CD4-positive, CD25-positive, alpha-beta regulatory T cell (primary cell): ENCODE measurements around the gene GLI3. TPM values are rescaled to one million over a fixed set of nuclear protein-coding genes. Genes with fewer than 3 reads are reported as not detected.

Source experiments
- ATAC-seq, 2 donors: fragments of 150-1000 bp; cut with Tn5 transposase; one replicate each; pipeline ENCODE4 v1.10.0; 2021; ENCODE audit warnings: low read depth in 2 of 2, moderate number of reproducible peaks in 2 of 2, moderate library complexity in 1 of 2
- DNase-seq, 3 donors: peaks; one replicate each; pipeline versions ENCODE4 v3.0.0 to v3.0.0-alpha.2; 2012 to 2022; ENCODE audit warnings: mixed read lengths in 1 of 3
- H3K27ac ChIP-seq: one replicate; pipeline ENCODE4 v1.7.0; 2013; ENCODE audit warnings: mild to moderate bottlenecking, low read length; ENCODE audit not compliant: insufficient read depth, poor library complexity, severe bottlenecking
- H3K27me3 ChIP-seq: one replicate; pipeline ENCODE4 v1.7.0; 2013; ENCODE audit warnings: low read length; ENCODE audit not compliant: control insufficient read depth, insufficient read depth
- H3K36me3 ChIP-seq: one replicate; pipeline ENCODE4 v1.7.0; 2013; ENCODE audit warnings: mild to moderate bottlenecking, low read length, moderate library complexity; ENCODE audit not compliant: control insufficient read depth, insufficient read depth
- H3K4me1 ChIP-seq: 2 replicates; pipeline ENCODE4 v1.7.0; 2013; ENCODE audit warnings: mild to moderate bottlenecking, low read length; ENCODE audit not compliant: insufficient read depth, control insufficient read depth, poor library complexity, severe bottlenecking
- H3K4me3 ChIP-seq: one replicate; pipeline ENCODE4 v1.7.0; 2013; ENCODE audit warnings: low read depth, mild to moderate bottlenecking, low read length, moderate library complexity
- H3K9me3 ChIP-seq, 2 experiments: 1 replicate in 1 of 2; 2 replicates in 1 of 2; pipeline ENCODE4 v1.7.0; 2013; ENCODE audit warnings: low read length in 2 of 2, mild to moderate bottlenecking in 1 of 2, moderate library complexity in 1 of 2; ENCODE audit not compliant: control insufficient read depth in 2 of 2
- H3K27ac Mint-ChIP-seq, 3 donors: one replicate each; pipeline ENCODE4 v1.8.0; 2020 to 2022; ENCODE audit warnings: mild to moderate bottlenecking in 3 of 3, mixed read lengths in 3 of 3, moderate library complexity in 2 of 3
- H3K27me3 Mint-ChIP-seq: one replicate; pipeline ENCODE4 v1.8.0; 2022; ENCODE audit warnings: mild to moderate bottlenecking, mixed read lengths
- H3K36me3 Mint-ChIP-seq: one replicate; pipeline ENCODE4 v1.8.0; 2020; ENCODE audit warnings: mixed read lengths
- H3K4me1 Mint-ChIP-seq, 4 donors: one replicate each; pipeline ENCODE4 v1.8.0; 2020 to 2022; ENCODE audit warnings: mixed read lengths in 4 of 4, mild to moderate bottlenecking in 1 of 4
- H3K4me3 Mint-ChIP-seq, 4 donors: one replicate each; pipeline ENCODE4 v1.8.0; 2020 to 2022; ENCODE audit warnings: mild to moderate bottlenecking in 4 of 4, mixed read lengths in 4 of 4, moderate library complexity in 3 of 4
- H3K9me3 Mint-ChIP-seq, 7 donors: one replicate each; pipeline ENCODE4 v1.8.0; 2020 to 2022; ENCODE audit warnings: mixed read lengths in 7 of 7, mild to moderate bottlenecking in 3 of 7, moderate library complexity in 2 of 7
- polyA plus RNA-seq, 4 donors: library from polyadenylated mRNA; unstranded; fragments of 300-500 nt; fragmentation: Illumina TruSeq; gene quantifications; one replicate each; pipeline ENCODE4 v1.2.3, GENCODE V29; 2021
- total RNA-seq: library from RNA; stranded (reverse); gene quantifications from one replicate; pipeline ENCODE4 v1.2.3, GENCODE V29; 2022

Gene GLI3
- total and polyA plus RNA-seq, 5 donors from 2014 or later: not detected

DNA sequence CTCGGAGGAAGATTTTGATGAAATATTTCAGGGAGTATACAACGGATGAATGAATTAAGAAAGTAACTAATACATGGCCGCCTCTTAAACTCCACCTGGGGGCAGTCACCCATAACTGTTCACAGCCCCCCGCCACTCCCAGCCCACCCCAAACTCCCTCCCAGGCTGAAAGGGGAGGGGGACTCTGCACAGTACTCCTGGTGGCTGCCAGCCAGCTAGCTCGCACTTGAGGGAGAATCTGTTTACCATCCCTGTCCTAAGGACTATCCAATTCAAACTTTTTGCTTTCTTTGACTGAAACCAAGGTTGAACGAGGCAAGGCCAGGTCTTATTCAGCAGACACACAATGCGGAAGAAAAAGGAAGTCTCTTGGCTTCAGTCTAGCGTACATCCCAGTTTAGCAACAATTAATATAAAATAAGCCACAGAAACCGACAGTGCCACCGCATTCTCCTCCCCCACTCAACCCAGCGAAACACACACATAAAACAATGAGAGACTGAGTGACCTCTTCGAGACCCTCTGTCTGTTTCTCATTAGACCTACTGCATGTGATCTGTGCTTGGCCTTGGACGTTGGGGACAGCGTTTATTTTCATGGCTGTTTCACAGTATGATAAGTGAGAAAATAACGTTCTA is 219.5 kb downstream of the GLI3 start:
- ATAC-seq: no peak
- Mint-ChIP-seq H3K27me3 (peaks cover 4% of the 10 kb centered on the region), H3K4me3 (no peak overlapping the region), H3K36me3 (no peaks in the 10 kb centered on the region), H3K9me3 (peaks cover 0 to 16% (median 6%) of the 10 kb centered on the region in 7 donors), H3K27ac (no peak overlapping the region), H3K4me1 (no peaks in the 10 kb centered on the region)
- Histone ChIP-seq H3K27me3 (no peaks in the 10 kb centered on the region), H3K27ac (no peak overlapping the region), H3K4me3 (no peak overlapping the region), H3K9me3 (peaks cover 0 to 7% of the 10 kb centered on the region in 2 experiments), H3K36me3 (no peaks in the 10 kb centered on the region), H3K4me1 (no peaks in the 10 kb centered on the region)
- no peak for DNase-seq

GRCh38 chr7:42016517-42016916 is 220.5 kb downstream of the GLI3 start:
- H3K4me1 Mint-ChIP-seq: no peaks in the 10 kb centered on the region
- ATAC-seq: no peak
- no peak overlapping the region for H3K4me3 Mint-ChIP-seq
- H3K9me3 ChIP-seq: peaks cover 0 to 7% of the 10 kb centered on the region in 2 experiments
- H3K4me1 ChIP-seq: no peaks in the 10 kb centered on the region
- no peaks in the 10 kb centered on the region for H3K36me3 Mint-ChIP-seq
- no peak overlapping the region for H3K27ac ChIP-seq
- no peaks in the 10 kb centered on the region for H3K27me3 ChIP-seq
- H3K36me3 ChIP-seq: no peaks in the 10 kb centered on the region
- no peak overlapping the region for H3K27ac Mint-ChIP-seq
- no peak overlapping the region for H3K4me3 ChIP-seq
- peaks cover 2% of the 10 kb centered on the region for H3K27me3 Mint-ChIP-seq
- DNase-seq: no peak
- peaks cover 0 to 16% (median 6%) of the 10 kb centered on the region in 7 donors for H3K9me3 Mint-ChIP-seq

GRCh38 chr7:42014625-42015618 is 222.1 kb downstream of the GLI3 start:
- Histone ChIP-seq H3K27ac (no peak overlapping the region), H3K27me3 (no peaks in the 10 kb centered on the region), H3K9me3 (peaks cover 0 to 7% of the 10 kb centered on the region in 2 experiments), H3K4me3 (no peak overlapping the region), H3K36me3 (no peaks in the 10 kb centered on the region), H3K4me1 (no peaks in the 10 kb centered on the region)
- Mint-ChIP-seq H3K27me3 (no peaks in the 10 kb centered on the region), H3K36me3 (no peaks in the 10 kb centered on the region), H3K4me1 (no peaks in the 10 kb centered on the region), H3K27ac (peak overlapping the region in 1 of 3 donors; percentile 35), H3K9me3 (peaks cover 0 to 18% (median 10%) of the 10 kb centered on the region in 7 donors), H3K4me3 (no peak overlapping the region)
- peak in 1 of 3 donors; percentile 56 for DNase-seq
- ATAC-seq: no peak

GRCh38 chr7:42012786-42013360 is 224.1 kb downstream of the GLI3 start:
- Histone ChIP-seq H3K27me3 (no peaks in the 10 kb centered on the region), H3K4me1 (no peaks in the 10 kb centered on the region), H3K4me3 (no peak overlapping the region), H3K36me3 (no peaks in the 10 kb centered on the region), H3K9me3 (peaks cover 0 to 7% of the 10 kb centered on the region in 2 experiments), H3K27ac (no peak overlapping the region)
- no peak for ATAC-seq
- Mint-ChIP-seq H3K9me3 (peaks cover 0 to 18% (median 12%) of the 10 kb centered on the region in 7 donors), H3K4me1 (no peaks in the 10 kb centered on the region), H3K27ac (no peak overlapping the region), H3K4me3 (no peak overlapping the region), H3K36me3 (no peaks in the 10 kb centered on the region), H3K27me3 (no peaks in the 10 kb centered on the region)
- DNase-seq: no peak

- Histone ChIP-seq H3K4me1 (no peaks in the 10 kb centered on the region), H3K27ac (no peak overlapping the region), H3K9me3 (peaks cover 0 to 7% of the 10 kb centered on the region in 2 experiments), H3K4me3 (no peak overlapping the region), H3K36me3 (no peaks in the 10 kb centered on the region), H3K27me3 (no peaks in the 10 kb centered on the region)
- H3K4me1 Mint-ChIP-seq: no peaks in the 10 kb centered on the region
- no peak overlapping the region for H3K4me3 Mint-ChIP-seq
- no peaks in the 10 kb centered on the region for H3K27me3 Mint-ChIP-seq
- peaks cover 0 to 18% (median 12%) of the 10 kb centered on the region in 7 donors for H3K9me3 Mint-ChIP-seq
- no peaks in the 10 kb centered on the region for H3K36me3 Mint-ChIP-seq
- no peak overlapping the region for H3K27ac Mint-ChIP-seq
- ATAC-seq (no peak), DNase-seq (no peak)
Observed at GRCh38 chr7:42012313-42012712, 224.7 kb downstream of the GLI3 start.

GRCh38 chr7:42011846-42012245 is 225.2 kb downstream of the GLI3 start:
- Histone ChIP-seq H3K4me3 (no peak overlapping the region), H3K27ac (no peak overlapping the region), H3K9me3 (peaks cover 0 to 7% of the 10 kb centered on the region in 2 experiments), H3K4me1 (no peaks in the 10 kb centered on the region), H3K36me3 (no peaks in the 10 kb centered on the region), H3K27me3 (no peaks in the 10 kb centered on the region)
- H3K27ac Mint-ChIP-seq: no peak overlapping the region
- no peaks in the 10 kb centered on the region for H3K36me3 Mint-ChIP-seq
- no peak for ATAC-seq
- no peaks in the 10 kb centered on the region for H3K4me1 Mint-ChIP-seq
- H3K27me3 Mint-ChIP-seq: no peaks in the 10 kb centered on the region
- peaks cover 0 to 18% (median 12%) of the 10 kb centered on the region in 7 donors for H3K9me3 Mint-ChIP-seq
- H3K4me3 Mint-ChIP-seq: no peak overlapping the region
- no peak for DNase-seq

DNA sequence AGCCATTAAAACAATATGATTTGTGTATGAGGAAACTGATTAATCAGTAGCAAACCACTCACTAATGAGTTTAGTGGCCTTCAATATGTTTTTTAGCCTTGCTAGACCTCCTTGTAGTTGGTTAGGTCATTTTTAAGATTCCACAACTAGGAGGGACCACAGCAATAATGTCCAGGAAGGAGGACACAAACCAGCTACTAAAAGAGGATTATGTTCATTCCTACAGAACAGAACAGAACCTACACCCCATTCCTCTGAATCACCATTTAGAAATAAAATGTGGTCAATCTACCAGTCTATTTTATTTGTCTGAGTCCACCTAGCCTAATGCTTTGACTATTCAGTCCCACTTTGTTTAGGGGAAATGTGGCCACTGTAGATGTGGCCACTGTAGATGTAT is 226.3 kb downstream of the GLI3 start:
- no peaks in the 10 kb centered on the region for H3K4me1 ChIP-seq
- no peaks in the 10 kb centered on the region for H3K36me3 Mint-ChIP-seq
- DNase-seq (no peak), ATAC-seq (no peak)
- H3K4me3 ChIP-seq: no peak overlapping the region
- H3K27ac ChIP-seq: no peak overlapping the region
- peaks cover 0 to 16% (median 12%) of the 10 kb centered on the region in 7 donors for H3K9me3 Mint-ChIP-seq
- H3K27ac Mint-ChIP-seq: no peak overlapping the region
- no peak overlapping the region for H3K4me3 Mint-ChIP-seq
- no peaks in the 10 kb centered on the region for H3K4me1 Mint-ChIP-seq
- H3K27me3 Mint-ChIP-seq: no peaks in the 10 kb centered on the region
- H3K27me3 ChIP-seq: no peaks in the 10 kb centered on the region
- no peaks in the 10 kb centered on the region for H3K36me3 ChIP-seq
- H3K9me3 ChIP-seq: peaks cover 0 to 7% of the 10 kb centered on the region in 2 experiments
